Activated CD4-positive, alpha-beta memory T cell treated with anti-CD3 and anti-CD28 coated beads, Interleukin-2, amount 10 ng/mL, durations not matched to agents 7 days and 5 days (primary cell): Measurements from ENCODE around the gene PXDC1. TPM values are rescaled to one million over a fixed set of nuclear protein-coding genes. Genes with fewer than 3 reads are reported as not detected.
"Not testable (repeated sequence)": the region's sequence is repeated elsewhere in the genome, so short reads cannot be mapped to it uniquely, and the experiment has no call there.

Source experiments
- CTCF ChIA-PET: fragments of 350-600 bp; sonication (Branson Sonifier 250); formaldehyde crosslinking; loops from one replicate; lab custom pipeline; 2021; ENCODE audit warnings: antibody characterized with exemption, inconsistent platforms; lab: Charles Lee
- POLR2A ChIA-PET: fragments of 350-600 bp; sonication (Branson Sonifier 250); formaldehyde crosslinking; loops from one replicate; lab custom pipeline; 2021; ENCODE audit warnings: antibody characterized with exemption; lab: Charles Lee
- DNase-seq: peaks from one replicate; pipeline ENCODE4 v3.0.0-alpha.2; 2020
- H3K27ac Mint-ChIP-seq: one replicate; pipeline ENCODE4 v1.8.0; 2021; ENCODE audit warnings: mild to moderate bottlenecking, mixed read lengths
- H3K27me3 Mint-ChIP-seq: one replicate; pipeline ENCODE4 v1.8.0; 2021; ENCODE audit warnings: mixed read lengths
- H3K36me3 Mint-ChIP-seq: one replicate; pipeline ENCODE4 v1.8.0; 2021; ENCODE audit warnings: low read depth, mixed read lengths
- H3K4me1 Mint-ChIP-seq: one replicate; pipeline ENCODE4 v1.8.0; 2021; ENCODE audit warnings: mixed read lengths
- H3K4me3 Mint-ChIP-seq: one replicate; pipeline ENCODE4 v1.8.0; 2021; ENCODE audit warnings: mild to moderate bottlenecking, mixed read lengths
- H3K9me3 Mint-ChIP-seq: one replicate; pipeline ENCODE4 v1.8.0; 2021; ENCODE audit warnings: mixed read lengths
- total RNA-seq, 2 experiments: library from RNA; stranded (reverse); gene quantifications; one replicate each; pipeline ENCODE4 v1.2.3, GENCODE V29; 2021

Gene PXDC1
- total RNA-seq, 2 experiments from 2014 or later = 1.1 to 1.4 TPM

DNA sequence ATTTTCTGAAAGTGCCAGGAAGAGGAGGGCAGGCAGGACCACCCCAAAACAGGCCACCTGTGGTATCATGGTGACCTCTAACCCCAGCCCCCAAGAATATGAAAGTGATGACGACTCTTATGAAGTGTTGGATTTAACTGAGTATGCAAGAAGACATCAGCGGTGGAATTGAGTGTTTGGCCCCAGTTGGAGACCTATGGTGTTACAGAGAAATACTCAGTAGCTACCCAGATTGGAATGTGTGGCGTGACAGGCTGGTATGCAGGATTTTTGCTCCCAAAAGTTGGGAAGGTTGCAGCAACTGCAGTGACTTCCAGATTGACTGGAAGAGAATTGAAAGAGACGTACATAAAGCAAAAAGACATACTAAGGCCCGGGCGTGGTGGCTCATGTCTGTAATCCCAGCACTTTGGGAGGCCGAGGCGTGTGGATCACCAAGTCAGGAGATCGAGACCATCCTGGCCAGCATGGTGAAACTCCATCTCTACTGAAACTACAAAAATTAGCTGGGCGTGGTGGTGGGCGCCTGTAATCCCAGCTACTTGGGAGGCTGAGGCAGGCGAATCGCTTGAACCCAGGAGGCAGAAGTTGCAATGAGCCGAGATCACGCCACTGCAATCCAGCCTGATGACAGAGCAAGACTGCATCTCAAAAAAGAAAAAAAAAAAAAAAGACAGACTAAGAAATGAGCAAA lies 2.7 kb upstream of the PXDC1 start:
- H3K9me3 Mint-ChIP-seq, POLR2A ChIA-PET, DNase-seq, H3K4me1 Mint-ChIP-seq, H3K36me3 Mint-ChIP-seq, H3K4me3 Mint-ChIP-seq, H3K27ac Mint-ChIP-seq: not testable (repeated sequence)
- CTCF ChIA-PET = interaction anchor here (1.0 to 2.2 kb wide), 5 partner anchors 11 to 224 kb away, joined by 3 to 13 read pairs (median 4); no protein-coding TSS in a partner anchor
- peaks cover 32% of the 10 kb centered on the region for H3K27me3 Mint-ChIP-seq

DNA sequence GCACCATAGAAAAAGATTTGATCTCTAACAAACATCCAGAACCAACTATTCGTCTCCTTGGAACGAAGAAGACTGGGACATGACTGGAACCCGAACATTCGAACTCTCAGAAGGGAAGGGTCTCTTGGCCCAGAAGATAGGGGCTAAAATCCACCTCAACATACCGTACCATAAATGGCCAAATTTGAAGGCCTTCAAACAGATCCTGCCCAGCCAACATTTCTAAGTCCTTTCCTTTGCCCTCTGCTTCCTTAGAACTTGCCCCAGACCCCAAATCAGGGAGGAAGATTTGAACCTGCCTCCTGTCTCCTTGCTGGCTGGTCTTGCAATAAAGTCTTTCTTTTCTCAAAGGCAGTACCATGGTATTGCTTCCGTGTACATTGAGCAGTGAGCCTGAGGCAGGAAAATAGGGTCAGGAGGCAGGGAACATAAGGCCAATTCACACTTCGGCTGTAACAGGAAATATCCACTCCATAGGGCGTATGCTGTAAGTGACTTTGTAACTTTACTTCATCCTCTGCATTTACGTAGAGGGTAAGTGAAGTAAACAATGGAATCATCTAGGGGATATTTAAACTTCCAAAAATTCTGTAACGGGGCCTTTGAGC lies 1.8 kb upstream of the PXDC1 start:
- DNase-seq = no peak
- peak overlapping the region; percentile 61 for H3K4me3 Mint-ChIP-seq
- H3K27ac Mint-ChIP-seq = no peak overlapping the region
- POLR2A ChIA-PET = no interaction called here
- H3K4me1 Mint-ChIP-seq = peaks cover 3% of the 10 kb centered on the region
- peaks cover 35% of the 10 kb centered on the region for H3K27me3 Mint-ChIP-seq
- H3K36me3 Mint-ChIP-seq = no peaks in the 10 kb centered on the region
- H3K9me3 Mint-ChIP-seq = no peaks in the 10 kb centered on the region
- CTCF ChIA-PET = no interaction called here

DNA sequence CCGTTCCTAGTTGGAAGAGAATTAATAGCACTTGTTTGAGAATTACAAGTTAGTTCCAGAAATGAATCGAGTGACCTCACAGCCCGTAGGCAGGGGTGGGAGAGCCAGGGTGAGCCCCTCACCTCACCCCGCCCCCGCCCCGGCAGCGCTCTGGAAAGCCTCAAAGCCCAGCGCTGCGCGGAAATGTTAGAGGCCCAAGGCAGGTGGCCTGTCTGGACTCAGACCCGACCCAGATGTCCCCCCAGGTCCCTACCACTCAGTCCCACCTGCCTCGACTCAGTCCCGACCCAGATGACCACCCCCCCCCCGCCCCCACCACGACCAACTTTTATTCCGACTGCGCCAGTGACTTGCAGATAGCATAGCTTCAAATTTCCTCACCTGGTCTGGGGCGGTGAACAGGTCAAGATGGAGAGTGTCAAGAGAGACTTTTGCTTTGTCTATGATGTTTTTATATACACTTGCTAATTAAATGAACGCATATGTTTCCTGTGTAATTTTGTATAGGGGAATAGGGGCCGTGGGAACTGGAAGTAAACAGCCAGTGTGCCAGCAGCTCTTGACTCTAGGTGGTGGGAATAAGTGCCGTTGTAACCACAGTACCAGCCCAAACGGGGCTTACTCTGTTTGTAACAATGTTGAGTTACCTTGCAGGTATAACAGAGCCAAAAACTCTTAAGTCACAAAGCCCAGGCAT lies 1.2 kb upstream of the PXDC1 start:
- peaks cover 37% of the 10 kb centered on the region for H3K27me3 Mint-ChIP-seq
- peaks cover 3% of the 10 kb centered on the region for H3K4me1 Mint-ChIP-seq
- no peaks in the 10 kb centered on the region for H3K36me3 Mint-ChIP-seq
- CTCF ChIA-PET = interaction anchor here (1.1 to 1.6 kb wide), 2 partner anchors 96 to 225 kb away, joined by 4 to 5 read pairs; partner anchors contain the start of gene FAM50B
- H3K4me3 Mint-ChIP-seq = peak overlapping the region; percentile 61
- H3K27ac Mint-ChIP-seq = no peak overlapping the region
- DNase-seq = no peak
- POLR2A ChIA-PET = no interaction called here
- H3K9me3 Mint-ChIP-seq = no peaks in the 10 kb centered on the region

DNA sequence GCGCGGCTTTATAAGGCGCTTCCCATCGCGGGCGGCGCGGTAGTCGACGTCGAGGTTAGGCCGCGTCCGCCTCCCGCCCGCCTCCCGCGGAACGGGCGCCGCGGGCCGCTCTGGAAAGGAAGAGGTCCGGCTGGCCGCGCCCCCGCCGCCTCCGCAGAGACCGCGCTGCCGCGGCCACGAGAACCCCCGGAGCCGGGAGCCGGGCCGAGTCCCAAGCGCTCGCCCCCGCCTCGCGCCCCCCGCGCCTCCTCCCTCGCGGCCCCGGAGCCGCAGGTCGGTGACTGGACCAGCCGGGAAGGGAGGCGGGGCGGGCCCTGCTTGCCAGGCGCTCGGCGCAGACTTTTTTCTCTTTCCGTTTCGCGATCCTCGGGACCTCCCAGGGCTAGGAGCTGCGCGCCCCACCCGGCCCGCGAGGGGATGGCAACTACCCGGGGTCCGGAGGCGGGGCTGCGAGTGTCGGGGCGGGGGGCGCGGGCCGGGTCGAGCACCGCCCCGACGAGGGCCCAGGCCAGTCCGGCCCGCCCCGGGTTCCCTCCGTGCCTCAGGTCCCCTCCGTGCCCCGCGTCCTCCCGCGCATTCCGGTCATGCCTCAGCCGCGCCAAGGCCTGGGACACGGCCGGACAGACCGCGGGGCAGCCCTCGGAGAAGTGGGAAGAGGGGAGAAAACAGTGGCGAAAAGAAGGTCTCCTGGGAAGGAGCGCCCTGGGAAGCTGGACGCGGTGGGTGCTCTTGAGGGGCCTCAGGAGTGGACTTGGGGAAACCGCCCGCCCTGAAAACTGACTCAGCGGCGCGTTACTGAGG lies 417 bp upstream of the PXDC1 start:
- Mint-ChIP-seq H3K4me1 (peaks cover 3% of the 10 kb centered on the region), H3K27ac (no peak overlapping the region), H3K36me3 (no peaks in the 10 kb centered on the region), H3K9me3 (no peaks in the 10 kb centered on the region), H3K27me3 (peaks cover 37% of the 10 kb centered on the region), H3K4me3 (peak overlapping the region; percentile 37)
- DNase-seq = peak; percentile 67
- POLR2A ChIA-PET = no interaction called here
- CTCF ChIA-PET = interaction anchor here (1.1 to 1.6 kb wide), 2 partner anchors 97 to 226 kb away, joined by 4 to 5 read pairs; partner anchors contain the start of gene FAM50B

DNA sequence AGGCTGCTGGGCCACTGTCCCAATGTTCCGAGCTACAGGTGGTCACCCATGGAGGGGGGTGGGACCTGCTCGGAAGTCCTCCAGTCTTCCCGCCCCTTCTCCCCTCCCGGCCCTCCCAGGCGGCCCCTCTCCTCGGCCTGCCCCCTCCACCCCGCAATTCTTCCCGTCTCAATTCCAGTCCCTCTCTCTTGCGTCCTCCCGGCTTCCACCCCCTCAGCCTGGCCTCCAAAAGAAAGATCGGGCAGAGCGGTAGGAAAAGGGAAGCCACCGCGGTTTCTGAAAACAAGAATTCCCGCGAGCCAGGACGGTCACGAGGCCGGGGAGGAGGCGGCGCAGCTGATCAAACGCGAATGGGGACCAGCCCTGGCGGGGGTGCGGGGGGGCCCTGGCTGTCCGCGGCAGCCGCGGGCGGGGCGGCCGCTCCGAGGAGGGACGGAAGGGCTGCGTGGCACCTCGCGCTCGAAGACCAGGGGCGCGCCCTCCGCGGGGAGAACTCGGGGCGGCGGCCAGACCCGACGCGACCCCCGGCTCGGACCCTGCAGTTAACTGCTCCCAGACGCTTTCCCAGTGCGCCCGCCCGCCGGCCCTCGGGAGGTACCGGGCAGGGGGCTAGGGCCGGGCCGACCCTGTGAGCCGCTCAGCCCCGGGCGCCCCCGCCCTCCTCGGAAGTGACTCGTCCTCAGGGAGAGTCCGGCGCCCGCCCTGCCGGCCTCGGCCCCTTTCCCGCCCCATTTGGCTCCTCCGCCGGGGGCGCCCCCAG lies 1.0 kb downstream of the PXDC1 start:
- ChIA-PET POLR2A (no interaction called here), CTCF (interaction anchor here (0.5 to 3.1 kb wide), 9 partner anchors 101 to 246 kb away, joined by 3 to 29 read pairs (median 4); no protein-coding TSS in a partner anchor)
- peak overlapping the region; percentile 43 for H3K4me3 Mint-ChIP-seq
- H3K4me1 Mint-ChIP-seq = peaks cover 3% of the 10 kb centered on the region
- peaks cover 37% of the 10 kb centered on the region for H3K27me3 Mint-ChIP-seq
- H3K27ac Mint-ChIP-seq = no peak overlapping the region
- H3K36me3 Mint-ChIP-seq = no peaks in the 10 kb centered on the region
- no peak for DNase-seq
- no peaks in the 10 kb centered on the region for H3K9me3 Mint-ChIP-seq

DNA sequence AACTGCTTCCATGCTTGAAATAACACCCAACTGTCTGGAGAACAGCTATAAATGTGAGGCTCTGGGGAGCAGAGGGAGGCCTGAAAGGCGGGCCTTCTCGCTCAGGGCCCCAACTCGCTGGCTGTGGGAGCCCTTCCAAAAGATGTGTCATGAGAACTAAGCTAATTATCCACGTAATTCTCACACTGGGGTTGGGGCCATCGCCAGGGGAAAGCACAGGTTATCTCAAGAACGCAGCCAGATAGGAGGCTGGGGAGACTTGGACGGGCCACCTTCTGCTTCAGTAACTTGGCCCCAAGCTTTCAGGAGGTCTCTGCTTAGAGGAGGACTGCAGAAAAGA lies 1.6 kb downstream of the PXDC1 start:
- Mint-ChIP-seq H3K27ac (no peak overlapping the region), H3K36me3 (no peaks in the 10 kb centered on the region), H3K9me3 (no peaks in the 10 kb centered on the region), H3K27me3 (peaks cover 35% of the 10 kb centered on the region), H3K4me3 (peak overlapping the region; percentile 43), H3K4me1 (peaks cover 3% of the 10 kb centered on the region)
- ChIA-PET CTCF (interaction anchor here (0.5 to 3.1 kb wide), 10 partner anchors 99 to 246 kb away, joined by 3 to 29 read pairs (median 4); partner anchors contain the start of gene FAM50B), POLR2A (no interaction called here)
- no peak for DNase-seq

DNA sequence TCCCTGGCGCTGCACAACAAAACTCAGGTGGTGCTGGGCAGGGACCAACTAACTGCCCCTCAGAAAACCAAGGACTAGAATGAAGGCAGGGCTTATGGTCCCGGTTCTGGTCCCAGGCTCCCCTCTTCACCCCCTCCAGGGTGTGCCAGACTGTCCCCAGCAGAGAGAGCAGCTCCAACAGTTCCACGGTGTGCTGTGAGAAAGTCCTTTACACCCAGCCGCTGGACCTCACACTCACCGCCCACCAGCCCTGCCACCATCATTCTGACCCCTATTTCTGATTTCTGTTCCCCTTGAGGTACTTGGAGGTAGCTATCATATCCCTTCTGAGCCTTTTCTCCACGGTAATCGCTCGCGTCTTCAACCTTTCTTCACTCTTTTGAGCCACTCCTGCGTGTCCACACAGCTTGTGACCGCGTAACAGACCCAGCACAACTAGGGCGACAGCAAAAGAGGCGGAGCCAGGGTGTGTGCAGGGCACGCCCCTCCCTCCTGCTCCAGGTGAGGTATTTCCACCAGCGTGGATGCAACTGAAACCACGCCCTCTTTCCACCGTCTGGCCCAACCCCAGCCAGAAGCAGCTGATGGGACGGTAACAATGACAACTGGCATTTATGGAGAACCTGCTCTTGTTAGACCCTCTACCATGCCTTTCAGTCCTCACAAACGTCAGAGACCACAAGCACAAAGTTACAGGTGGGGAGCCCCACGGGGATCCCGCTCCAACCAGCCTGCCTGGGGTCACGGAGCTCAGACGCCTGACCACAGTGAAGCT lies 2.3 kb downstream of the PXDC1 start:
- peak overlapping the region; percentile 13 for H3K4me3 Mint-ChIP-seq
- POLR2A ChIA-PET = interaction anchor here (1.5 kb wide), 1 partner anchor 100 kb away, joined by 4 read pairs; the partner anchor contains the start of gene FAM50B

DNA sequence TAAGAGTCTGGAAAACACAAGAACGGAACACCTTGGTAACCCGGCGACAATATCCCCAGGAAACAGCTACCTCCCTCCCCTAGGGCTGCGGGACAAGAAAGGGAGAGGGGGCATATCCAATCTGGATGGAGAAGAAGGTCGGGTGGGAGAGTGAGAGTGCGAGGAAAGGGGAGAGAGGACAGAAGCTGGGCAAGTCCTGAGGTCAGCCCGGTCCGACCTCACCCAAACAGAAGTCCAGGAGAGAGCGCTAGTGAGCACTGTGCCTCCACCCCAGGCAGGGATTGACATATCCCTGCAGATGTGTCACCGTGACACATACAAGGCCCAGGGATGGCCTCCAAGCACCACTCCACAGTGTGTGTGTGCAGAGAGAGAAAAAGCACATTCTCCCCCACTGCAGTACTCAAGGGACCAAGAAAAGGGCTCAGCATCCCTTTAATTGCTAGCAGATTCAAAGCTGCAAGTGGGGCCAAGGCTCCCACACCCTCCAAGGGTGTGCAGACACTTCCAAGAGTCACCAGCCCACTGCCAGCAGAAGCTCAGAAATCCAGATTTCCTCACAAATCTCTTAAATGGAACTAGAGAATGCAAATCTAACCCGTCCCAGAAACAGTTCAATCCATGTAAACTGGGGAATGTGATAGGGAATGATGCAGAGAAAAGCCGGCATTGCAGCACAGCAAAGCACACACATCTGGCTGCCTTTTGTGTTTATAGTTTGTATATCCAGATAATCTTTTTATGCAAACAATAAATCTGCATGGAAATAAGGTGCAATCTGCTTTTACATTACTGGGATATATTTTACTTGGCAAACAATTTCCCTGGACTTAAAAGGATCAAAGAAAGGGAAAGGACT lies 3.1 kb downstream of the PXDC1 start:
- Mint-ChIP-seq H3K4me1 (peaks cover 7% of the 10 kb centered on the region), H3K27ac (no peak overlapping the region), H3K4me3 (no peak overlapping the region), H3K36me3 (no peaks in the 10 kb centered on the region), H3K27me3 (peaks cover 25% of the 10 kb centered on the region), H3K9me3 (no peaks in the 10 kb centered on the region)
- CTCF ChIA-PET = interaction anchor here (0.6 to 3.1 kb wide), 8 partner anchors 103 to 462 kb away, joined by 3 to 29 read pairs (median 5); no protein-coding TSS in a partner anchor
- peak; percentile 43 for DNase-seq
- POLR2A ChIA-PET = interaction anchor here (1.5 kb wide), 1 partner anchor 101 kb away, joined by 4 read pairs; the partner anchor contains the start of gene FAM50B

More for the DNA sequence above, 2.3 kb downstream of the PXDC1 start:
- Mint-ChIP-seq H3K27ac (no peak overlapping the region), H3K9me3 (no peaks in the 10 kb centered on the region), H3K4me1 (peaks cover 3% of the 10 kb centered on the region), H3K36me3 (no peaks in the 10 kb centered on the region), H3K27me3 (peaks cover 33% of the 10 kb centered on the region)
- DNase-seq = no peak
- CTCF ChIA-PET = interaction anchor here (0.6 to 3.1 kb wide), 12 partner anchors 100 to 461 kb away, joined by 3 to 29 read pairs (median 4); partner anchors contain the start of gene FAM50B

DNA sequence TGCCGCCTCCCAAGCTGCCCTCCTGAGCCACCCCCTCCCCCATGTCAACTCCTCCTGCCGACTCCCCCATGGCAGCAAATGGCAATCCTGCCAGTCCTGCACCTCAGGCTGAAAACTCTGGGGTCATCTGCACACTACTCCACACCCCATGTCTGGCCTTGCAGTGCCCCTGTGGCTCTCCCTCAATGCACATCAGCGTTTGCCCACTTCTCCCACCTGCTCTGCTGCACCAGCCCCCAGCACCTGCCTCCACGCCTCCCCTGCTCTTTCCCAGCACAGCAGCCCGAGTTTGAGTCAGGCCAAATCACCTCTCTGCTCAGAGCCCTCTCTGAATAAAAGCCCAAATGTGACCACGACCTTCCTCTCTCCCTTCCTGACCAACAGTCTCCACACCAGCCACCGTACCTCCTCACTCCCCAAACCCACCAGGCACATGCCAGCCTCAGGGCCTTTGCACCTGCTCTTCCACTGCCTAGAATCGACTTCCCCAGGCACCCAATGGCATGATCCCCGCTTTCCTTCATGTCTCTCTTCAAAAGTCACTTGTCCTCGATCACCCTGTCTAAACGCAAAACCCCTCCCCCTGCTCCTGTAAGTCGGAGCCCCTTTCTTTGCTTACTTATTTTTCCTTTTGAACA lies 4.3 kb downstream of the PXDC1 start:
- no peak for DNase-seq
- Mint-ChIP-seq H3K4me3 (no peak overlapping the region), H3K27ac (no peak overlapping the region), H3K9me3 (no peaks in the 10 kb centered on the region), H3K27me3 (peaks cover 15% of the 10 kb centered on the region), H3K4me1 (peaks cover 15% of the 10 kb centered on the region), H3K36me3 (no peaks in the 10 kb centered on the region)
- POLR2A ChIA-PET = no interaction called here
- CTCF ChIA-PET = interaction anchor here (1.8 to 3.1 kb wide), 2 partner anchors 102 to 141 kb away, joined by 5 to 13 read pairs; partner anchors contain the start of gene FAM50B

DNA sequence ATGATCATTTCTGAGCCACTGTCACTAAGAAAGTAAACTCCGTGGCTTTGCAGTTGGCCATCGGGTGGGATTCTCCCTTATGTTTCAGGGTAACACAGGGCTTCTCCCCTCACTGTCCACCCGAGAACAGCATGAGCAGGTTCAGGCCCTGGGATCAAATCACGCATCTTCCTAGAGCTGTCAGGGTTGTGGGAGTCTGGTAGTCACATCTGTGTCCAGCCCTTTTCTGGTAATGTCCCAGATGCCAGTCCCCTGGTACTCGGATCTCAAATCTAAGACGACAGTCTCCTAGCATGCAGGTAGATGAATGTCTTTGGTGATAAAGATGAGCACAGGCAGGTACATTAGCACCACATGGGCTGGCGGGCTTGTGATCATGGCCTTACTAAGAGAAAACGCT lies 4.8 kb downstream of the PXDC1 start:
- Mint-ChIP-seq H3K27me3 (peaks cover 15% of the 10 kb centered on the region), H3K27ac (no peak overlapping the region), H3K9me3 (no peaks in the 10 kb centered on the region), H3K4me1 (peaks cover 17% of the 10 kb centered on the region), H3K4me3 (no peak overlapping the region), H3K36me3 (no peaks in the 10 kb centered on the region)
- ChIA-PET CTCF (interaction anchor here (1.3 to 7.5 kb wide), 5 partner anchors 9 to 244 kb away, joined by 4 to 85 read pairs (median 7); partner anchors contain the start of gene FAM50B), POLR2A (no interaction called here)
- DNase-seq = no peak
